ENCODE measurements around the gene TNFRSF13B. TPM values are rescaled to one million over a fixed set of nuclear protein-coding genes. Genes with fewer than 3 reads are reported as not detected.
A peak's percentile ranks its signal among the peaks of the same experiment; 100 is the strongest.
"Not testable (repeated sequence)": the region's sequence is repeated elsewhere in the genome, so short reads cannot be mapped to it uniquely, and the experiment has no call there.

TNFRSF13B gene
- total and polyA plus RNA-seq, 7 donors: not detected

DNA sequence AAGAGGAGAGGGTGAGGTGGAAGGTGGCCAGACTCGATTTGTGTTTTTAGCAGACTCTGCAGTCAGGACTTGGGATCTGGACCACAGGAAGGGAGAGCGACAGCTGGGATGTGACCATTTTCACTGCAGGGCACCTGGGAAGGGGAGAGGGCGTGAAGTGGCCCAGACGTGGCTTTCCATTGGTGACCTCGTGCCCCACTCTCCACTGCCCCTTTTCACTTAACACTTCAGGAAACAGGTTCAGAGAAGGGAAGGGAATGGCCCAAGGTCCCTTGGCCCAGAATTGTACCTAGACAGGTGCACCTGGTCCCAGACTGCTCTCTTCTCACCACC lies 47.5 kb upstream of the TNFRSF13B start:
- intact Hi-C loops (cut with DNase I): no loop called here
- Histone ChIP-seq H3K9me3 (no peaks in the 10 kb centered on the region), H3K27ac (no peak overlapping the region), H3K36me3 (ENCODE audit: insufficient read depth in 1 of 2, low read depth in 1 of 2) (no peaks in the 10 kb centered on the region), H3K4me3 (no peak overlapping the region), H3K27me3 (ENCODE audit: insufficient read depth in 3 of 3, low read length in 2 of 3) (no peaks in the 10 kb centered on the region), H3K4me1 (no peaks in the 10 kb centered on the region)
- no peak for DNase-seq
- no peak for ATAC-seq
- 93 to 97% (median 93%) methylated on average over 5 of the region's 5 CpGs for WGBS, 3 donors
- TF ChIP-seq, protein P1, sequence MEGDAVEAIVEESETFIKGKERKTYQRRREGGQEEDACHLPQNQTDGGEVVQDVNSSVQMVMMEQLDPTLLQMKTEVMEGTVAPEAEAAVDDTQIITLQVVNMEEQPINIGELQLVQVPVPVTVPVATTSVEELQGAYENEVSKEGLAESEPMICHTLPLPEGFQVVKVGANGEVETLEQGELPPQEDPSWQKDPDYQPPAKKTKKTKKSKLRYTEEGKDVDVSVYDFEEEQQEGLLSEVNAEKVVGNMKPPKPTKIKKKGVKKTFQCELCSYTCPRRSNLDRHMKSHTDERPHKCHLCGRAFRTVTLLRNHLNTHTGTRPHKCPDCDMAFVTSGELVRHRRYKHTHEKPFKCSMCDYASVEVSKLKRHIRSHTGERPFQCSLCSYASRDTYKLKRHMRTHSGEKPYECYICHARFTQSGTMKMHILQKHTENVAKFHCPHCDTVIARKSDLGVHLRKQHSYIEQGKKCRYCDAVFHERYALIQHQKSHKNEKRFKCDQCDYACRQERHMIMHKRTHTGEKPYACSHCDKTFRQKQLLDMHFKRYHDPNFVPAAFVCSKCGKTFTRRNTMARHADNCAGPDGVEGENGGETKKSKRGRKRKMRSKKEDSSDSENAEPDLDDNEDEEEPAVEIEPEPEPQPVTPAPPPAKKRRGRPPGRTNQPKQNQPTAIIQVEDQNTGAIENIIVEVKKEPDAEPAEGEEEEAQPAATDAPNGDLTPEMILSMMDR (IDR thresholded peaks at IDR 0.05): no peak

DNA sequence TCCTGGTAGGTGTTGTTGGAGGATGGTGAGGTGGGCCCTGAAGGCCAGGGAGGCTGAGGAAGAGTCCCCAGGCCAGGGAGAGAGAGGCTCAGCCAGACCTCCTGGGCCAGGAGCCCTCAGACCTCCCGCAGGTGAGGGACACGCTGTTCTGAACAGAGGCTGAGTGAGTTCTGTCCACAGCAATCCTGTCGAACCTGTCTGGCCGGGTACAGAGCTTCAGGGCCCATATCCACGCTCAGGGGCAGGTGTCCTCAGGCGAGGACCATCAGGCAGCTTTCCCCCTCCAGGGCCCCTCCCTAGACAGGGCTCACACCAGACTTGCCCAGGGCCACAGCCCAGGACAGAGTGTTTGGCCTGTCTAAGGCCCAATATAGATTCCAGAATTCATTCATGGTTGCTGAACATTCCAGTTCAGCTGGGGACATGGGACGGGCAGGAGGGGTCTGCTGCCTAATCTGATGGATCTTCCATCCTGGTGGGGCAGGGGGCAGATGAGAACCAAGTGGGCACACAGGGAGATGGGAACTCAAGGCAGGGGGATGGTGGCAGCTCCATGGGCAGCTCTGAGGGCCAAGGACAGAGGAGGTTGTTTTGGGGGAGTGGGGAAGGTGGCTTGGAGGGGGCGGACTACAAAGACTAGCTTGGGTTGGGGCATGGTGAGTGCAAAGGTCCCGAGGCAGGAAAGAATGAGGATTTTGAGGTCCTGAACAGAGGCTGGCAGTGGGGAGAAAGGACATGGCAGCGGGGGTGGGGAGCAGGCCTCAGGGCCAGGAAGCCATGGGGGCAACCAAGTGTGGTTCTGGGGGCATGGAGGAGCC lies 46.9 kb upstream of the TNFRSF13B start:
- 95 to 97% (median 96%) methylated on average over 10 of the region's 10 CpGs for WGBS, 3 donors
- TF ChIP-seq, protein P1 (IDR thresholded peaks at IDR 0.05): no peak

DNA sequence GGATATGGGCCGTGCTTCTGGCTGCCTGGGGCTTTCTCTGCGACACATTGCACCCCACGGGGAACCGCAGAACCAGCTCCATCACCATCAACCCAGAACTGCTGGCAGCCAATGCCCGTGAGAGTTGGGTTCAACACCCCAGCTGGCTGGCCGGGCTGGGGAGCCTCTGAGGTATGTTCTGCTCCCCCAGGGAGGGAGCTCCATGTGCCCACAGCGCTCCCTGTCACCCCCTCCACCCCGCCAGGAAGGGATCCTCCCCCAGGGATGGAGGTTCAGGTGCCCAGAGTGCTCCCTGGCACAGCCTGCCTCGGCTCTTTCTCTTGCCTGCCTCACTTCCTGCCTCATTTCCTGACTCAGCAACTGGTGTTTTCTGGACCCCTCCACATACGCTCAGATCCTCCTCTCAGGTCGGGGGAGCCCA lies 46.1 kb upstream of the TNFRSF13B start:
- no peaks in the 10 kb centered on the region for H3K27me3 ChIP-seq (ENCODE audit: insufficient read depth in 3 of 3, low read length in 2 of 3)
- intact Hi-C loops (cut with DNase I): no loop called here
- DNase-seq: peak in 1 of 2 donors; percentile 45
- WGBS, 3 donors: 82 to 91% (median 86%) methylated on average over 11 of the region's 11 CpGs
- H3K36me3 ChIP-seq (ENCODE audit: insufficient read depth in 1 of 2, low read depth in 1 of 2): no peaks in the 10 kb centered on the region
- H3K4me1 ChIP-seq: no peaks in the 10 kb centered on the region
- H3K4me3 ChIP-seq: no peak overlapping the region
- no peak for ATAC-seq
- H3K27ac ChIP-seq: no peak overlapping the region
- H3K9me3 ChIP-seq: no peaks in the 10 kb centered on the region
- TF ChIP-seq, protein P1 (IDR thresholded peaks at IDR 0.05): no peak

More for the DNA sequence above, 46.9 kb upstream of the TNFRSF13B start:
- H3K9me3 ChIP-seq: no peaks in the 10 kb centered on the region
- no peaks in the 10 kb centered on the region for H3K4me1 ChIP-seq
- H3K4me3 ChIP-seq: no peak overlapping the region
- intact Hi-C loops (cut with DNase I): no loop called here
- H3K27ac ChIP-seq: no peak overlapping the region
- no peak for DNase-seq
- H3K27me3 ChIP-seq (ENCODE audit: insufficient read depth in 3 of 3, low read length in 2 of 3): no peaks in the 10 kb centered on the region
- no peak for ATAC-seq
- no peaks in the 10 kb centered on the region for H3K36me3 ChIP-seq (ENCODE audit: insufficient read depth in 1 of 2, low read depth in 1 of 2)

DNA sequence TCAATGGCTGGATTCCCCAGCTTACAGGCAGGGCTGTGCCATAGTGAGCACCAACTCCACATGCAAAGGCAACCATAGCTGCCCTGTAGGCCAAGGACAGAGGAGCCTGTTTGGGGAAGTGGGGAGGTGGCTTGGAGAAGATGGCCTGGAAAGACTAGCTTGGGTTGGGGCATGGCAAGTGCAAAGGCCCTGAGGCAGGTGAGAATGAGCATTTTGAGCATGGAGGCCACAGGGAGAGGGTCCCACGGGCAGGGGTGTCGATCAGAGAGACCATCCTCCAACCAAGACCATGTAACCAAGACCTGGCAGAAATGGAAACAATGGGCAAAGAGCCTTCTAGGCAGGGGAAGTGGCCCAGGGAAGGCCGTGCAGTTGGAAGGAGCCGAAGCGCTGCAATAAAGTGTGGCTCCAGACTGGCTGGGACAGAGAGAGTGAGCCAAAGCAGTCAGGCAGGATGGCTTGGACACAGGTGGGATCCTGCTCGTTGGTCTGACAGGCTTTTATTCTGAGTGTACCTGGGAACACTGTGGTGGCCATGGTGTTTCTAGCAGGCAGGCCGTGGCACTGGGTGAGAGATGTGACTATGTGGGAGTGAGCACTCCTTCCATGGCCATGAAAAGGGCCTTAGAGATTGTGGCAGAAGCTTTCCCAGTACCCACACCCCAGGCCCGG lies 45.6 kb upstream of the TNFRSF13B start:
- DNase-seq (peak in 1 of 2 donors; percentile 32), ATAC-seq (no peak)
- Histone ChIP-seq H3K27ac (no peak overlapping the region), H3K4me1 (no peaks in the 10 kb centered on the region), H3K36me3 (ENCODE audit: insufficient read depth in 1 of 2, low read depth in 1 of 2) (no peaks in the 10 kb centered on the region), H3K4me3 (no peak overlapping the region), H3K9me3 (no peaks in the 10 kb centered on the region), H3K27me3 (ENCODE audit: insufficient read depth in 3 of 3, low read length in 2 of 3) (no peaks in the 10 kb centered on the region)
- TF ChIP-seq, protein P1 (IDR thresholded peaks at IDR 0.05): no peak
- 95 to 99% (median 97%) methylated on average over 8 of the region's 8 CpGs for WGBS, 3 donors
- intact Hi-C loops (cut with DNase I): no loop called here

DNA sequence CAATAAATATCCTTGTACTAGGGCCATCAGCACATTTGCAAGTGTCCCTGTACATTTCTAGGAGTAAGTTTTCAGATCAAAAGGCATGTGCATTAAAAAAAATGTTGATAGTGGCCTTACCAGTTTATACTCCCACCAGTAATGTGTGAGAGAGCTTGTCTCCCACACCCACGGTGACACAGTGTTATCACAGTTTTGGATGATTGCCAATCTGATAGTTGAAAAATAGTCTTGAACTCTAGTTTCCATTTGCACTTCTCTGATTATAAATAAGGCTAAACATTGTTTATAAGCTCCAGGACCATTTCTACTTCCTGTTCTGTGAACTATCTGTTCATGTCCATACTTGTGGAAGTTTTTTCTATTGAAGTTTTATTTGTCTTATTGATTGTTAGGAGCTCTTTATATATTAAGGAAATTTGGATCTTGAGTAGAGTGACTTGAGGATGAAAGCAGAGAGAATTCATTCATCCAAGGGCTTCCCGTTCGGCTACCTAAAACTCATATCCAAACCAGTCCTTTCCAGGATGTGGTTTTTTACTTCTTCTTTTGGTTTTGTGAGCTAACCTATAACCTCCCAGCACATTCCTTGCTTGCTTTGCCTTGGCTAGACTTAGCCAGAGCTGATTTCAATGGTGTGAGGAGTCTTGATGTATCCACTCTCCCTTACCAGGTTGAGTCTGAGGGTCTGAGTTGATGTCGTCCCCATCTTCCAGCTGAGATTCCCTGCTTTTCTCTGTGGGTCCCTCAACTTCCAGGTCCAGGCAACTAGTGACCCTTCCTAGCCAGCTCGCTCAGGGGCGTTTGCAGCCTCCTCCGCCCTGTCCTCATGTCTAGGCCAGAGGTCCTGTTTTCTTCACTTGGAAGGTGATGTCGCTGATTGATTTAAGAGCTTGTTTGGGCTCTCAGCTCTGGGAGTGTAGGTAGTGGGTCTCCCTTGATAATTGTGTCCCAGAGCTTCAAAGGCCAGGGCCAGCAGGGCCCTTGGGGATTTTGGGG lies 44.6 kb upstream of the TNFRSF13B start:
- ATAC-seq; intact Hi-C loops (cut with DNase I); H3K27ac ChIP-seq; H3K27me3 ChIP-seq (ENCODE audit: insufficient read depth in 3 of 3, low read length in 2 of 3); H3K9me3 ChIP-seq; DNase-seq; H3K4me3 ChIP-seq; H3K36me3 ChIP-seq (ENCODE audit: insufficient read depth in 1 of 2, low read depth in 1 of 2); H3K4me1 ChIP-seq: not testable (repeated sequence)
- 83 to 88% (median 85%) methylated on average over 8 of the region's 8 CpGs for WGBS, 3 donors
